Nephron progenitor cell (in vitro differentiated cells): ENCODE results near the gene ZFP82.

ENCODE experiments used
- DNase-seq: peaks from one replicate; pipeline ENCODE4 v3.0.0; 2021
- H3K27ac Mint-ChIP-seq: 2 replicates; pipeline ENCODE4 v1.8.0; 2021; ENCODE audit warnings: mild to moderate bottlenecking, moderate library complexity, mixed read lengths
- H3K27me3 Mint-ChIP-seq: 2 replicates; pipeline ENCODE4 v1.8.0; 2021; ENCODE audit warnings: mild to moderate bottlenecking, low read depth, mixed read lengths; ENCODE audit not compliant: poor library complexity
- H3K36me3 Mint-ChIP-seq: 2 replicates; pipeline ENCODE4 v1.8.0; 2021; ENCODE audit warnings: low read depth, mixed read lengths
- H3K4me1 Mint-ChIP-seq: 2 replicates; pipeline ENCODE4 v1.8.0; 2021; ENCODE audit warnings: mixed read lengths
- H3K4me3 Mint-ChIP-seq: 2 replicates; pipeline ENCODE4 v1.8.0; 2021; ENCODE audit warnings: mild to moderate bottlenecking, moderate library complexity, mixed read lengths
- H3K9me3 Mint-ChIP-seq: 2 replicates; pipeline ENCODE4 v1.8.0; 2021; ENCODE audit warnings: mild to moderate bottlenecking, moderate library complexity, mixed read lengths
- TF ChIP-seq, protein P1 (sequence below): fragments of 200-600 bp; sonication (generic); IDR thresholded peaks from 2 replicates; pipeline ENCODE4 v1.5.0; 2021; ENCODE audit warnings: antibody characterized with exemption

The ZFP82 gene

DNA sequence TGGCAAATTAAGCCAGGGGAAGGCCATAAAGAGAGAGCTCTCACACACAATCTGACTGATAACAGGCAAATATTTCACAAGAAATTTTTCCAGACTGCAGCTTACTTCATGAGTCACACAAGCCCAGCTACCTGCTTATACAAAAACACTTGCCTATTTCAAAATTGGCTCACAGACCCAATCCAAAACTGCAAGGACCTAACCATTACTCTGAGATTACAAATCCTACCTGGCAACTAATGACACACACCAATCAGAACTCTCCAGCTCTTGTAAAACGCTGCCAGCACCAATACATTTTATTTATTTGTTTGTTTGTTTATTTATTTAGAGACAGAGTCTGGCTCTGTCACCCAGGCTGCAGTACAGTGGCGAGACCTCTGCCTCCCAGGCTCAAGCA lies 18.1 kb upstream of the ZFP82 start:
- TF ChIP-seq, protein P1, sequence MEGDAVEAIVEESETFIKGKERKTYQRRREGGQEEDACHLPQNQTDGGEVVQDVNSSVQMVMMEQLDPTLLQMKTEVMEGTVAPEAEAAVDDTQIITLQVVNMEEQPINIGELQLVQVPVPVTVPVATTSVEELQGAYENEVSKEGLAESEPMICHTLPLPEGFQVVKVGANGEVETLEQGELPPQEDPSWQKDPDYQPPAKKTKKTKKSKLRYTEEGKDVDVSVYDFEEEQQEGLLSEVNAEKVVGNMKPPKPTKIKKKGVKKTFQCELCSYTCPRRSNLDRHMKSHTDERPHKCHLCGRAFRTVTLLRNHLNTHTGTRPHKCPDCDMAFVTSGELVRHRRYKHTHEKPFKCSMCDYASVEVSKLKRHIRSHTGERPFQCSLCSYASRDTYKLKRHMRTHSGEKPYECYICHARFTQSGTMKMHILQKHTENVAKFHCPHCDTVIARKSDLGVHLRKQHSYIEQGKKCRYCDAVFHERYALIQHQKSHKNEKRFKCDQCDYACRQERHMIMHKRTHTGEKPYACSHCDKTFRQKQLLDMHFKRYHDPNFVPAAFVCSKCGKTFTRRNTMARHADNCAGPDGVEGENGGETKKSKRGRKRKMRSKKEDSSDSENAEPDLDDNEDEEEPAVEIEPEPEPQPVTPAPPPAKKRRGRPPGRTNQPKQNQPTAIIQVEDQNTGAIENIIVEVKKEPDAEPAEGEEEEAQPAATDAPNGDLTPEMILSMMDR = no peak
- Mint-ChIP-seq H3K36me3 (peaks cover 4% of the 10 kb centered on the region), H3K4me3 (no peak overlapping the region), H3K4me1 (no peaks in the 10 kb centered on the region), H3K27ac (no peak overlapping the region), H3K9me3 (peaks cover 83% of the 10 kb centered on the region), H3K27me3 (peaks cover 6% of the 10 kb centered on the region)
- no peak for DNase-seq

DNA sequence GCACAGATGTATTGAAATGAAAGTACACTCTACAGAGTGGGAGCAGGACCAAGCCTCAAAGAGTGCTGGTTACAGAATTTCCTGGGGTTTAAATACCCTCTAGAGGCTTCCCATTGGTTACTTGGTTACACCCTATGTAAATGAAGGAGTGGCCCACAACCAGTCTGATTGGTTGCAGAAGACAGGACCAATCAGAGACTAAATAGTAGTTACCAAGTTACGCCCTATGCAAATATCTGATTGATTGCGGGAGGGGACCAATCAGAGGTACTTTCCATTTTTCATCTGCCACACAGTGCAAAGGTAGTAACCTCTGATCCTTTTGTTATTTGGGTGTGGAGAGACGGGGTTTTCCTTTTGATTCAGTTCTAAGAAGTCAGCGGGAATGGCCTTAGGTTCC lies 5.5 kb upstream of the ZFP82 start:
- no peaks in the 10 kb centered on the region for H3K4me1 Mint-ChIP-seq
- no peak for DNase-seq
- peaks cover 13% of the 10 kb centered on the region for H3K27me3 Mint-ChIP-seq
- peaks cover 60% of the 10 kb centered on the region for H3K9me3 Mint-ChIP-seq
- H3K4me3 Mint-ChIP-seq = no peak overlapping the region
- no peak overlapping the region for H3K27ac Mint-ChIP-seq
- TF ChIP-seq, protein P1 = no peak
- H3K36me3 Mint-ChIP-seq = no peaks in the 10 kb centered on the region

DNA sequence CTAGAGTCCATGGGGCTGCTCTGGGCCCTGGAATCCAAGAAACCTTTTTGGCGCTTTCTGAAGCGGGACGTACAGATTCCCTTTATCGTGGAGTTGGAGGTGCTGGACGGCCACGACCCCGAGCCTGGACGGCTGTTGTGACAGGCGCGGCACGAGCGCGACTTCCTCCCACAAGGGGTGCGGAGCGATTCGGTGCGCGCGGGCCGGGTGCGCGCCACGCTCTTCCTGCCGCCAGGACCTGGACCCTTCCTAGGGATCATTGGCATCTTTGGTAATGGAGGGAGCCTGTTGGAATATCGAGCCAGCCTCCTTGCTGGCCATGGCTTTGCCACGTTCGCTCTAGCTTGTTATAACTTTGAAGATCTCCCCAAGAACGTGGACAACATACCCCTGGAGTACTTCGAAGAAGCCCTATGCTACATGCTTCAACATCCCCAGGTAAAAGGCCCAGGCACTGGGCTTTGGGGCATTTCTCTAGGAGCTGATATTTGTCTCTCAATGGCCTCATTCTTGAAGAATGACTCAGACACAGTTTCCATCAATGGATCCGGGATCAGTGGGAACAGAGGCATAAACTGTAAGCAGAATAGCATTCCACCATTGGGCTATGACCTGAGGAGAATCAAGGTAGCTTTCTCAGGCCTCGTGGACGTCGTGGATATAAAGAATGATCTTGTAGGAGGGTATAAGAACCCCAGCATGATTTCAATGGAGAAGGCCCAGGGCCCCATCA lies 3.5 kb upstream of the ZFP82 start:
- Mint-ChIP-seq H3K36me3 (peaks cover 17% of the 10 kb centered on the region), H3K27me3 (peaks cover 17% of the 10 kb centered on the region), H3K4me1 (peaks cover 12% of the 10 kb centered on the region), H3K27ac (no peak overlapping the region), H3K4me3 (no peak overlapping the region), H3K9me3 (peaks cover 72% of the 10 kb centered on the region)
- DNase-seq = no peak
- TF ChIP-seq, protein P1 = no peak

DNA sequence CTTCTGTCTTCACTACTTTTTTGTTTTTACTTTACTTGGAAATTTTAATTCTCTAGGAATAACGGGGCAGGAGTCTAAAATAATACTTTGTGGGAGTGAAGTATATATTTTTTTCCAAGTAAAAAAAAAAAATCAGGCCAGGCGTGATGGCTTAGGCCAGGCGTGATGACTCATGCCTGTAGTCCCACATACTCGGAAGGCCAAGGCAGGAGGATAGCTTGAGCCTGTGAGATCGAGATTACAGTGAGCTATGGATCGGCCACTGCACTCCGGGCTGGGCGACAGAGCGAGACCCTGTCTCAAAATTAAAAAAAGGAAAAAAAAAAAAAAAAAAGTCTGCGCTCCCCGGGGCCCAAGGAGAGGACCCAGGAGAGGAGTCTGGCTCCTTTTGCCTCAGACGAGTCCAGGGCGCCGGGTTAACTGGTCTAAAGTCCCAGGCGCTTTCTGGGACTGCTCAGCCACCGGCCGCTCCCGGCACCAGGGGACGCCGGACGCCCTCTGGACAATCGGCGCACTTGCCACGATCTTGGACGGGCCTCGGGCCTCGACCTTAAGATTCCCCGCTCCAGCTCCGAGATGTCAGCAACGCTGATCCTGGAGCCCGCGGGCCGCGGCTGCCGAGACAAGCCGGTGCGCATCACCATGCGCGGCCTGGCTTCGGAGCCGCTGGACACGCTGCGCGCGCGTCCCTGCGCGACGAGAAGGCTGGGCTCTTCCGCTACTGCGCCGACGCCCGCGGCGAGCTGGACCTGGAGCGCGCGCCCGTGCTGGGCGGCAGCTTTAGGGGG lies 2.7 kb upstream of the ZFP82 start:
- DNase-seq = no peak
- TF ChIP-seq, protein P1 = no peak
- Mint-ChIP-seq H3K4me1 (peaks cover 12% of the 10 kb centered on the region), H3K27me3 (peaks cover 17% of the 10 kb centered on the region), H3K27ac (no peak overlapping the region), H3K36me3 (peaks cover 24% of the 10 kb centered on the region), H3K4me3 (no peak overlapping the region), H3K9me3 (peaks cover 76% of the 10 kb centered on the region)

DNA sequence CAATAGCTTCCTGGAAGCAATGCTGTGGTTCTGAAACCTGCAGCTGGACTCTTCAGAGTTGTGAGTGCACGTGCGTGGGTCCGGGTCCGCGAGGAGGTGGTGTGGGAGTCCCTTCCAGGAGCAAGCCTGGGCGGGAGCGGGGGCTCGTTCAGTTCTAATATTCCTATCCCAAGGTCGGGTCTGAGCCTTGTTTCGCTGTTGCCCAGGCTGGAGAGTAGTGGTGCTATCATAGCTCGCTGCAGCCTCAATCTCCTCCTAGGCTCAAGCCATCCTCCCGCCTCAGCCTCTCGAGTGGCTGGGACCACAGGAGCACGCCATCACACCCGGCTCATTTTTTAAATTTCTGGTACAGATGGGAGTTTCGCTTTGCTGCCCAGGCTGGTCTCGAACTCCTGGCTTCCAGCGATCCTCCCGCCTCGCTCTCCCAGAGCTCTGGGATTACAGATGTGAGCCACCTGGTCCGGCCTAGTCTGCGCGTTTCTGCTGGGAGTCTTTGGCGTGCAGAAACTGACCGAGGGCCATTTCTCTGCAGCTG lies 625 bp downstream of the ZFP82 start:
- Mint-ChIP-seq H3K4me3 (peak overlapping the region; percentile 93), H3K36me3 (peaks cover 57% of the 10 kb centered on the region), H3K9me3 (peaks cover 84% of the 10 kb centered on the region), H3K27ac (peak overlapping the region; percentile 98), H3K4me1 (peaks cover 12% of the 10 kb centered on the region), H3K27me3 (peaks cover 9% of the 10 kb centered on the region)
- DNase-seq = peak; percentile 2
- TF ChIP-seq, protein P1 = no peak
